ENCODE measurements around the gene CLEC11A. TPM values are rescaled to one million over a fixed set of nuclear protein-coding genes. Genes with fewer than 3 reads are reported as not detected.

CLEC11A gene
- total RNA-seq, 1 experiment from 2014 or later: not detected

DNA sequence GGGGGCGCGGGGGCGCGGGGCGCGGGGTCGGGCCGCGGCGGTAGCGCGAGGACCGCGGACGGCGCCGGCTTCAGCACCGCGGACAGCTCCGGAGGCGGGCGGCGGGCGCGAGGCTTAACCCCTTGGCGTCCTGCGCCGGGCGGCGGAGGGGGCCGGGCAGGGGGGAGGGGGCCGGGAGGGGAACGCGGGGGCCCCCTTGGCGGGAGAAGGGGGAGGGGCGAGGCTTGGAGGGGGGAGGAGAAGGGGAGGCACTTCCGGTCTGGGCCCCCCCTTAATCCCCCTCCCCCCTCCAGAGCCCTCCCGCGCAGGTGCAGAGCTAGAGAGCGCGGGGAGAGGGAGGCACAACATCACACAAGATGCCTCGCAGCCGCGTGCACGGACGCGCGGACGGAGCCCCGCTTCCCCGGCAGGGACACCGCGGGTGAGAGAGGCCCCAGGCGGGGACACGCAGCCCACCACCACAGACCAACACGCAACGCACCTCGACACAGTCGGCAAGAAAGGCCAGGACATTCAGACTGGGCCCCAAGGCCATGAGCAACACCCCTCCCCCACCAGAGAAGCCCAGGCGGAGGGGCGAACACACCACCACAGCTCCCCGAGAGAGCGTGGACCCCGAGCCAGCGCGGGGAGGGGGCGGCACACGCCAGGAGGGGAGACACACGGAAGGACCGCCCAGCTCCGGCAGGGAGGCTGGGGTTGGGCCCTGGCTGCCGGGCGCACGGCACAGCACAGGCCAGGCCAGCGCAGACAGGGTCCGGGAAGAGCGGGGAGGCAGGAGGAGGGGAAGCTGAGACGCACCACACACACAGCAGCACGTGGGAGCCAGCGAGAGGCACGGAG is 27.7 kb upstream of the CLEC11A start:
- no peak for DNase-seq (ENCODE audit: low read depth, low spot score)
- BruUV-seq (replicated peaks): no TSS peak
- Histone ChIP-seq H3K36me3 (ENCODE audit: control insufficient read depth, insufficient read depth, low read length) (no peaks in the 10 kb centered on the region), H3K9me3 (ENCODE audit: control insufficient read depth, insufficient read depth, low read depth, low read length) (no peaks in the 10 kb centered on the region), H3K4me3 (ENCODE audit: low read depth in 2 of 2, low read length in 2 of 2) (peak overlapping the region in 1 of 2 experiments; percentile 2; a peak in 1 of 4 replicates), H3K27ac (ENCODE audit: low read length) (no peak overlapping the region), H3K27me3 (ENCODE audit: control insufficient read depth, insufficient read depth, low read length) (no peaks in the 10 kb centered on the region; the same call in 1 of the 2 replicates), H3K4me1 (ENCODE audit: control insufficient read depth, insufficient read depth, low read length) (no peaks in the 10 kb centered on the region)
- in situ Hi-C loops (cut with HindIII; ENCODE audit: low pct_unique_long_range_greater_than_20kb, low sequenced_read_pairs) (no loop called here), intact Hi-C loops (cut with micrococcal nuclease; ENCODE audit: unreplicated experiment) (no loop called here)
- CTCF ChIA-PET: interaction anchor here (0.5 kb wide), 1 partner anchor 64 kb away, joined by 3 read pairs; no protein-coding TSS in a partner anchor
- ATAC-seq: peak; percentile 69
- POLR2A ChIA-PET: no interaction called here
- TF ChIP-seq, protein P1, sequence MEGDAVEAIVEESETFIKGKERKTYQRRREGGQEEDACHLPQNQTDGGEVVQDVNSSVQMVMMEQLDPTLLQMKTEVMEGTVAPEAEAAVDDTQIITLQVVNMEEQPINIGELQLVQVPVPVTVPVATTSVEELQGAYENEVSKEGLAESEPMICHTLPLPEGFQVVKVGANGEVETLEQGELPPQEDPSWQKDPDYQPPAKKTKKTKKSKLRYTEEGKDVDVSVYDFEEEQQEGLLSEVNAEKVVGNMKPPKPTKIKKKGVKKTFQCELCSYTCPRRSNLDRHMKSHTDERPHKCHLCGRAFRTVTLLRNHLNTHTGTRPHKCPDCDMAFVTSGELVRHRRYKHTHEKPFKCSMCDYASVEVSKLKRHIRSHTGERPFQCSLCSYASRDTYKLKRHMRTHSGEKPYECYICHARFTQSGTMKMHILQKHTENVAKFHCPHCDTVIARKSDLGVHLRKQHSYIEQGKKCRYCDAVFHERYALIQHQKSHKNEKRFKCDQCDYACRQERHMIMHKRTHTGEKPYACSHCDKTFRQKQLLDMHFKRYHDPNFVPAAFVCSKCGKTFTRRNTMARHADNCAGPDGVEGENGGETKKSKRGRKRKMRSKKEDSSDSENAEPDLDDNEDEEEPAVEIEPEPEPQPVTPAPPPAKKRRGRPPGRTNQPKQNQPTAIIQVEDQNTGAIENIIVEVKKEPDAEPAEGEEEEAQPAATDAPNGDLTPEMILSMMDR (IDR thresholded peaks at IDR 0.05): no peak
- TF ChIP-seq REST (IDR thresholded peaks at IDR 0.05; ENCODE audit: insufficient read depth in 1 of 2, low read depth in 2 of 2, low read length in 1 of 2) (peak; percentile 79 to 91), SIN3A (IDR thresholded peaks at IDR 0.05; ENCODE audit: borderline replicate concordance, insufficient read depth, low read depth, low read length) (no peak)

DNA sequence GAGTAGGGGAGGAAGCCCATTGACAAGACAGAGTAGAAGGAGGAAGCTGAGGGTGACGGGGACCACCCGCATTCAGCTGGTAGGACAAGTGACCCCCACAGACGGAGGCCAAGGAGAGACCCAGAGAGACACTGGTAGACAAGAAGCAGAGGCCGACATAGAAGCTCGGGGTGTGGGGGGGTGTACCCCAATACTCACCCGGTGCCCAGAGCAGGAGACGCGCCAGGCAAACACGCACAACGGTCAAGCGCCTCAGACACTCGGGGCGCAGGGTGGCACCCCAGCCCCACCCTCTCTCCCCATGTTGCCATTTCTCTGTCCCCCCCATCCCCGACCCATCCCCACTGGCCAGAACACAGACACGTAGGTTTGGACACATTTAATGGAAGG is 27.1 kb upstream of the CLEC11A start:
- ChIA-PET CTCF (no interaction called here), POLR2A (no interaction called here)
- TF ChIP-seq POLR2AphosphoS5 (IDR thresholded peaks at IDR 0.05; ENCODE audit: low read depth, low read length) (no peak), SIN3A (IDR thresholded peaks at IDR 0.05; ENCODE audit: borderline replicate concordance, insufficient read depth, low read depth, low read length) (no peak), REST (IDR thresholded peaks at IDR 0.05; ENCODE audit: insufficient read depth in 1 of 2, low read depth in 2 of 2, low read length in 1 of 2) (no peak), TCF7L2 (IDR thresholded peaks at IDR 0.05; ENCODE audit: low read depth, low read length) (no peak)
- TF ChIP-seq, protein P1 (IDR thresholded peaks at IDR 0.05): no peak
- BruUV-seq (replicated peaks): no TSS peak
- Histone ChIP-seq H3K4me1 (ENCODE audit: control insufficient read depth, insufficient read depth, low read length) (no peaks in the 10 kb centered on the region), H3K9me3 (ENCODE audit: control insufficient read depth, insufficient read depth, low read depth, low read length) (no peaks in the 10 kb centered on the region), H3K27ac (ENCODE audit: low read length) (no peak overlapping the region), H3K27me3 (ENCODE audit: control insufficient read depth, insufficient read depth, low read length) (no peaks in the 10 kb centered on the region; the same call in 1 of the 2 replicates), H3K36me3 (ENCODE audit: control insufficient read depth, insufficient read depth, low read length) (no peaks in the 10 kb centered on the region), H3K4me3 (ENCODE audit: low read depth in 2 of 2, low read length in 2 of 2) (no peak overlapping the region)
- DNase-seq (ENCODE audit: low read depth, low spot score): no peak
- in situ Hi-C loops (cut with HindIII; ENCODE audit: low pct_unique_long_range_greater_than_20kb, low sequenced_read_pairs) (no loop called here), intact Hi-C loops (cut with micrococcal nuclease; ENCODE audit: unreplicated experiment) (no loop called here)
- ATAC-seq: no peak

Measured in Panc1 (cell line).